ENCODE measurements around the gene ZEB2.

ZEB2 gene

DNA sequence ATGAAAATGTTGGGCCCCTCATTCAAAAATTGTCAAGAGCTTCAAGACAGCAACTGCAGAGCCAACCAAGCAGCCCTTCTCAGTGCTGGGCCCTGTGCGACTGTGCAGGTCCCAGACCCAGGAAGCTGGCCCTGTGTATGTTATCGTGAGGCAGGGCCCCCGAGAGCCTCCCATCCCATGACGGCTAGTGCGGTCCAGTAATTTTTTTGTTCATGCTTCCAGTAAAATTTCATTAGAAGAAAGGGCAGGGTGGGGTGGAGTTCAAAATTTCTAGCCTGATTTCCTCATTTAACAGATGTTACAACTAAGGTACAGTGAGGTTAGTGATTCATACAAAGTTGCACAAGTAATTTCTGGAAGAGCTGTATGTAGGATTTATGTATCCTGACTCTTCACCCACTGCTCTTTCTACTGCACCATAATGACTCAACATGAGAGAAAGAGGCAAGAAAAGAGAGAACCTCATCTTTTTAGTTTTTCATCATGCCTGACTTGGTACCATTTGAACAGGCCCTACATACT lies 105.5 kb downstream of the ZEB2 start:
- DNase-seq, result no peak

DNA sequence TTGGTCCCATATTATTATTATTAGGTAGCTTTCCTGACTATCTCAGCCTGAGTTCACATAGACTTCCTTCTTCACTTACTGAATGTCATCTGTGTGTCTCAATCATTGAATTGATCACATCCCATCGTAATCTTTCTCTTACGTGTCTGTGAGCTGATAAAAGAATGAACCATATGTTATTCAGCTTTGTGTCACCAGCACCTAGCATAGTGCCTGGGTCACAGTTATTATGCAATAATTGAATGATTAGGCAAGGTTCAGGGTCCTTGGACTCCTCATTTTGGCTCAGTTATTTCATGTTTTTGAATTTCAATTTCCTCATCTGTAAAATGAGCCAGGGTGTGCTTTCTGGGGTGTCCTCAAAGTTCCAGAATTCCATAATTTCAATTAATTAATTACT lies 107.2 kb downstream of the ZEB2 start:
- DNase-seq, result no peak

DNA sequence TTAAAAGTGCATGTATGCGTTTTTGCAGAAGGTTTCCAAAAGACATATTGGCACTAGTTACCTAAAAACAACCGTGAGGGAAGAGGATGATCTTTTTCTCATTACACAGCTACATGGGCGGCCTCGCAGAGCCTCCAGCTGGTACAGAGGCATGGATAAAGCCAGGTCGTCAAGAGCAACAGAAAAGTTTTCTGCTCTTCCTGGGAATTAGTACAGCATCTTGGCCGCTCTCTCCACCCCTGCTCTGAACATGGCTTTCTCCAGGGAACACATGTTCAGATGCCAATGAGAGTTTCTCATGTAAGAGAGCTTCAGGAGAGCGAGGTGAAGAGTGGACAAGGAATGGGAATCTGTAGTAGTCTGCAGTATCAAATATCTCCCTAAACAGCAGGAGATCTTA lies 108.4 kb downstream of the ZEB2 start:
- no peak for DNase-seq

DNA sequence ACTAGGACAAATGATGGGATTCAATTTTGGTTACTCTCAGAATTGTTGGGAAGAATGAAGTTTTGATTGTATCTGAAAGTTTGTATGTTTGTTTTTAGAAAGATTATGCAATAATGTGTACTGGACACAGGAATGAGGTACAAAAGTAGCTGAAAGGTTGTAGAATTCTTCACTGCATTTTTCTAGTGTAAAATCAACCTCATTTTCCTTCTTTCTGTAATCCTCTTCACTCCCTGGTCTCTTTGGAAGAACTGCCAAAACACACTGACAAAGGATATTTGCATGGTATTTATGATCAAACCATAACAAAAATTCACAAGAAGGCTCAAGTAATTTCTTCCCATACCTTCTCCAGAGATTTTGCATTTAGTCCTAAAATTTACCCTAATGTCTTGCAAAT lies 110.7 kb downstream of the ZEB2 start:
- DNase-seq, result no peak

DNA sequence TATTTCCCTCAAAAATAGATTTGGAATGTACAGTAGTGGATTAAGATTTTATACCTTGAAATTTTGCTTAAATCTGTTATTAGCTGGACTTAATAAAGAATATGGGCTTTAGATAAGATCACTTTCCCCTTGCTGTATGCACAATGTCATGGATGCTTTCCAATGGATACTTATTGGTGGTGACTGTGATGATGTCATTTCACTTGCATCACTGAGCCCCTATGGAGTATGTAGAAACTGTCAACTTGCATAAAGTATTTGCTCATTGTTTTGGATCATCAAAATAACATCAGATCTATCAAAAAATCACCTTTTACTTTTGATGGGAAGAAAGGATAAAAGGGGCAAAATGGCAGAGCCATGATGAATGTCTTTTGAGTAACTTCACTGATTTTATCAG lies 112.7 kb downstream of the ZEB2 start:
- DNase-seq, result no peak

DNA sequence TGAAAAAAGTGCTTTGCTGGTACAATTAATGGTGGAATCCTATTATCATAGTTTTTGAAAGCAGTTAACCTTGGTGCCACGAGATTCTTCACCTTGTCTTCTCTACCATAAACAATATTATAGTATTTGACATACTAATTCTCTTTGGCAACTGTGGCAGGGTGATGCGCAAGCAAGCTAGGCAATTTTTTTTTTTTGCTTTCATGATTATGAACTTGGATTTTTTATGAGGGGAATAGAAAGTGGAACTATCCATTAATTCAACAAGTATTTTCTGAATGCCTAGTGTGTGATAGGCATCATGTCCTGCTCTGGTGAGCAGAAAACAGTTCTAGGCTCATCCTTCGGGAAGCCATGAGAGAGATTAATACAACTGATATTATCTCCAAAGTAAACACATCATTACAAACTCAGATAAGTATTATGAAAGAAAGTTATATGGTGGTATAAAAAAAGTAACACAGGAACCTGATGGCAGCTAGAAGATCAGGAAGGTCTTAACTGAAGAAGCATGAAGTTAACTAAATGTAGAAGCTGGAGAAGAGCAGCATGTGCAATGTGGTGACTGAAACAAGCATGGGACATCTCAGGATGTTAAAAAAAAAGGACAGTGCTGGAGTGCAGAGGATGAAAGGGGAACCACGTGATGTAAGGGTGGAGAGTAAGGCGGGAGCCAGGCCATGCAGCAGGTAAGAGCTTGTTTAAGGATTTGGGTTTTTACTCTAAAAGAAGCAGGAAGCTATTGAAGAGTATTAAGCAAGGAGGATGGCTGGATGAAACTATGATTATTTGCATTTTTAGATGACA lies 113.7 kb downstream of the ZEB2 start:
- DNase-seq, result no peak

DNA sequence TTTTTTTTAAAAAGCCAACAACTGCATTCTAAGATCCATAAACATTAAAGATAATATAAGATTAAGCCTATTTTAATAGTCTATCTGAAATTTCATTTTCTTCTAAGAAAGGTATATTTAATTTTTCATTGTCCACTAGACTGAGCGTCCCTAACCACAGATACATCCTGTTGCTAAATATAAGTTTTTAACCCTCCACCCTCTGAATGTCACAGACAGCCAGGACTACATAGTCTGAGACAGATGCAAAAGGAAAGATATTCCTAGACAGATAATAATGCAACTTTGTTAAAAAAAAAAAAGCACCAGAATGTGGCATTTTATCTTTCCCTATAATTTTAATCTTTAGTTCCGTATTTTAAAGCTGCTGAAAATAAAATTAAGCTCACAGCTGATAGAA lies 114.6 kb downstream of the ZEB2 start:
- DNase-seq, result no peak

DNA sequence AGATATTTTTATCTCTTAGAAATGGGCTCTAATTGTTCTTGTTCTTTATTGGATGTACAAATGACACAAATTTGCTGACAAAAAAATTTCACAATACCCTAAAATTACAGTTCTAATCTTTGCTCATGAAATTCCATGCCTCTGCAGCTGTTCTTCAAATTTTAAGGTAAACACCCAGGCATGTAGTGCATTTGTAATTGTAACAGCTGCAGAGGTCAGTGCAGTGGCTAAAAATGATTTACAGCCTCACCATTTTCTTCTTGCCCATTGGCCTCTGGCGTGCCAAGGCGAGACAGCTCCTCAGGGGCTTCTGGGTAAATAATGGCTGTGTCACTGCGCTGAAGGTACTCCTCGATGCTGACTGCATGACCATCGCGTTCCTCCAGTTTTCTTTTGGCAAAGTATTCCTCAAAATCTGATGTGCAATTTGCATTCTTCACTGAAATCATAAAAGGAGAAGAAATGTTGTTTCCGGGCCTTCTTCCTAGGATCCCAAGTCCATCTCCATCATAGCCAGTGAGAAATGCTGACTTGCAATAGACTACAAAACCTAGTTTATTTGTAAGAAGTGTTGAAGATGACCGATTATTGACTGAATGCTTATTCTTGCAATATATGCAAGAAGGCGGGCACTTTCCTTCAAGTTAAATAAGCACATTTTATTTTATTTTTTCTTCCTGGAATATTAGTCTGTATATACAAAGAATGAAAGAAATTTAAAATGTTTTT lies 115.2 kb downstream of the ZEB2 start:
- no peak for DNase-seq

DNA sequence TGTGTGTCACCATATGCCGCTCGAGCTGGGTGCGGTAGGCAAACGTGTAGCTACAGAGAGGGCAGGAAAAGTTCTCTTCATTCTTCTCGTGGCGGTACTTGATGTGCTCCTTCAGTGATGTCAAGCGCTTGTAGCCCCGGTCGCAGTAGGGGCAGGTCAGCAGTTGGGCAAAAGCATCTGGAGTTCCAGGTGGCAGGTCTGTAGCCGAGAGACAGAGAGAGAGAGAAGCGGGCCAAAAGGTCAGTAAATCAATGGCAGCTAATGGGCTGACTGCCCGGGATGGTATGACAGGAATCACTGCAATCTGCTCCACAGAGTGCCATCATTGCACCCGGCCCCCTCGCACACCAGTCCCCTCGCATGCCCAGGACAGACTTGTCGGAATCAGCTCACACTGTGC lies 116.0 kb downstream of the ZEB2 start:
- DNase-seq, result no peak

DNA sequence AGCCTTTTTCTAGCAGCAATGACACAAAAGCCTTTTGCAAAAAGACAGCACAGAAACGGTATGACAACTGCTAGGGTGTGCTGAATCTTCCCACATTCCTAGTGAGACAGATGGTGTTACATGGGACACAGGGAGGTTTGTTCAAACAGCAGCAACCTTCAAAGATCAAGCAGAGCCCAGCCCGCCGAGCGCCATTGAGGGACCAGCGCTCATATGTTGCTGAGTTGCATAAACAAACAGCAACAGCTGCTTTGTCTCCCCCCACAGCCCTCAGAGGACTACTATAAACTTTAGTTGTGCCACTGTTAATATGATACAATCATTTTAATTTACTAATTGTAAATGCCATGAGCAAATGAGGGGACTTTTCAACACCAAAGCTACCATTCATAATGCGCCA lies 117.7 kb downstream of the ZEB2 start:
- no peak for DNase-seq

DNA sequence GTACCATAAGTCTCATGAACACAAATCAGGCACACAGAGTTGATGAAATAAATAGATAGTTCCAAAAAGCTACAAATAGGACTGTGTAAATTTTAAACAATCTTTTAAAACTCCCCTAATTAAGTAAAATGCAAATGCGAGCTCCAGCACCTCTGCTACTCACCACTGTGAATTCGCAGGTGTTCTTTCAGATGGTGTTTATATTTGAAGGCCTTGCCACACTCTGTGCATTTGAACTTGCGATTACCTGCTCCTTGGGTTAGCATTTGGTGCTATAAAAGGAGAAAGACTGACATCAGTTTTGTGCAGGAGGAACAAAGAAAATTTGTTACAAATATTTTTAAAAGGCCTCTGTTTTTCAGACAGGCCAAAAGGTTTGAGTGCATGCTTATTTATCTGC lies 118.9 kb downstream of the ZEB2 start:
- no peak for DNase-seq

DNA sequence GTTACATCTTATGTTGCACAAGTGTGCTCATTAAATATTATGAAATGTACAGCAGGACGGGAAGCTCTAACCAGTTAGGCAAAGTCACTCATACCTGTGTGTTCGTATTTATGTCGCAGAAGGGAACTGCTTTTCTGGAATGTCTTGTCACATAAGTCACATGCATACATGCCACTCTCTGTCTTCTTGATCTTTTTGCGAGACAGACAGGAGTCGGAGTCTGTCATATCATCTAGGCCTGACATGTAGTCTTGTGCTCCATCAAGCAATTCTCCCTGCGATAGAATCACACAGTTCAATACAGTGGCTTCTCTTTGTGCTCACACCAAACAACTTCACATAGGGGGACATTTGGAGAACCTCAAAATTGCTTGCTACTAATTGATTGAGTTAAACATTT lies 123.6 kb downstream of the ZEB2 start:
- no peak for DNase-seq

DNA sequence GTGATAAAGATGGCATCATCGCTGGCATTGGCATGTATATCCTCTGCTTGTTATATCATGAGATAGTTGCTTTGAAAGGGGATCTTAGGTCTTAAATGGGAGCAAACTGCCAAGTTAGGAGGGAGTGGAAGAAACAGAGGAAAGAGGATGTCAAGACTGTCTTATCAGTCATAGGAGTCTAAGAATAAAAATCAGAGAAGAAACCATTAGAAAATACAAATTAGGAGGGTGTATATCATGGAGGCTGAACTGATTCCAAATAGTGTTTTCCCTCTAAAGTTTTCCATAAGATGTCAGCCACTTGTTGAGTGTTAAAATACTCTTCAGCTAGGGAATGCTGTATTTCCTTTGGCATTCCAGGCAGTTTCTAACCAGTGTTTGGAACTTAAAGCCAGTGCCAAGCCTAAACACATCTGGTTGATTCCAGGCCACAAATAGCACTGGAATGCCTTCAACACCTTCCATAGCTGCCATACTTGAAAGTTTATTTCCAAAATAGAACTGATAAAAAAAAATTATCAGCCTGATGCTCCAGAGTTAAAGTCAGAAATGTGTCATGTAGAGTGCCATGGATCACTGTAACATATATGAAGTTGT lies 129.4 kb downstream of the ZEB2 start:
- no peak for DNase-seq

DNA sequence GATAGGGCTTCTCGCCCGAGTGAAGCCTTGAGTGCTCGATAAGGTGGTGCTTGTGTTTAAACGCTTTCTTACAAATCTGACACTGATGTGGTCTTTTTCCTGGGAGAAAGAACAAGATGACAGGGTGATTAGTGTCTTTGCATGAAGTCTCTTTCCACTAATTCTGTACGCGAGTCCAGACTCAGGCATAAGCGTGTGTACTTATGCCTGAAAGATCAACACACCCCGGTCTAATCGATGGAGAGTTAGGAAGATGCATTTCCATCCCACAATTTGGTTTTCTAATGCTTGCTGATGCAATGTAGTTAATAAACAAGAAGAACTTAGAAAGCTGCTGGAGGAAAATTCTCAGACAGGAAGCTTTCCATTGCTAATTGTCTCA lies 130.0 kb downstream of the ZEB2 start:
- DNase-seq, result no peak

DNA sequence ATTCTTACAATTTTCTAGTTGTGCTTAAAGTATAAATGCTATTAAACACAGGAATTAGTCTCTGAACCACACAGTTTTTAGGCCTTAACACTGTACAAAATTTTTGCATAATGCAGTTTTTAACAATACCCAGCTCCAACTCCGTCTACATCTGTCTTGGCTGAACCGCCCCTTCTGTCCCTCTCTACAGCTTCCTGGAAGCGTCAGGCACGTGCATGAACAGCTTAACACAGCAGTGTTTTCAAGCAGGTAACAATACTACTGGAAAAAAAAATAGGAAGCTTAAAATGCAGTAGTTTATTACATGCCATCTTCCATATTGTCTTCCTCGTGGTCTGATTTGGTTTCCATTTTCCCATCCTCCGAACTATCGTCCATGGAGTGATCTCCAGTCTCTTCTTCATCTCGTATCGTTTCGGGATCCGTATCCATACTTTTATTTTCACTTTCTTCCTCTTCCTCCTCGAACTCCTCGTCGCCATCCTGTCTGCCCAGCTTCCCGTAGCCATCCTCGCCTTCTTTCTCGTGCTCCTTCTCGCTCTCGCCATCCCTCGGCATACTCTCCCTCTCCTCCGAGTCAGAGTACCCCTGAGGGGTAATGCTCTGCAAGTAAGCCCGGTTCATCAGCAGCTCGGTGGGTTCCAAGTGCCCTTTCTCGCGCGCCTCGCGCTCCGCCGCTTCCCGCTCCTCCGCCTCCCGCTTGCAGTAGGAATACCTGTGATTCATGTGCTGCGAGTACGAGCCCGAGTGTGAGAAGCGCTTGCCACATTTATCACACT lies 130.6 kb downstream of the ZEB2 start:
- no peak for DNase-seq

DNA sequence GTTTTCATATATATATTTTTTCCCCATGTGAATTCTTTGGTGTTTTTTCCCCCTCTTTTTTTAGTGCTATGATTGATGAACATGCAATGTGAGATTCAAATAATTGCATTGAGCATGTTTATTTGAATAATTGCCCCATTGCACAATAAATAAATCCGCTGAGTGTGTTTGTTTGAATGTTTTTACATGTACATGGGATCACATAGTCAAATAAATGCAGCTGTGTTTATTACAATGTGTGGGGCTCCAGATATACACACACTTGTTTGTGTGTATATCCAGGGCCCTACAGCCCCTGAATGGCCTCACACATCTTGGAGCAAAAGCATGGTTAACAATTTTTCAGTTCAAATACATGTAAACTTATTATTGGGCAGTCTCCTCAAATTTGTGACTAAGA lies 134.5 kb downstream of the ZEB2 start:
- no peak for DNase-seq

DNA sequence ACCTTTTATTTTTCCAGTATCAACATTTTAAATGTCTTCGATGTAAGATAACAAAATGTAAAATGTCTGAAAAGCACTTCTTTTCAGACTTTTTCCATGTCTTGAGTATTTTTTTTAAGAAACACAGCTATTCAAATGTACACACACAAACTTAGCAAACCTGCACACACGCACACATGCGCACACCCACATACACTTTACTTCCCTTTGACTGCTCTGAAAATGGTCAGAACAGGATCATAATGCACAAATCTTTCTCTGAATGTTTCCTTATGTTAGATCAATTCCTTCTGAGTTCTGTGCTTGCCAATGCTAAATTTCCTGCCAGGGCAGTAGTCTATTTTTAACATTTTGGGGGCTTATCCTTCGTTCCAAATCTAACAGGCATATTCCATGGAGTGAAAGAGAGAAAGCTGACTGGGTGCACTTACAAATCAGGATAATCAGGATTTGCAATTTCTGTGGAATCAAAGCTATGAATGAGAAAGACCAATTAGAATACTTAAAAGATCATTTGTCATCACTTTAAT lies 136.3 kb downstream of the ZEB2 start:
- DNase-seq, result no peak

DNA sequence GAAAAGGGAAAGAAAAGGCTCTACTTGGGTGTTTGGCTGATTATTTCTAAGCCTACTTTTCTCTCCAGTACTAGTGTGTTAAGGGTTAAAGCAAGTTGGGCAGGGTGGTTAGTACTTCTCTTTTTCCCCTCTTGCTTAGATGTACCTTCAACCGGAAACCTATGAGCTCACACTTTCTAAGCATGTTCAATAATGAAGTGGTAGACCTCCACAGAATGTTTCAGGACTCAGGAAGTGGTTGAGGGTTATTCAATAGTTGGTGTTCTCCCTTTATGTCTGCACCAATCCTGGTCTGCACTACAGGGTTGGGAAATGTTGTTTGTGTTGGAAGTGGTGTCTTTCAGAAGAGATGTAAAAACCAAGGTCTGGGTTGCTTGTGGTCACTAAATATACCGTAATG lies 137.1 kb downstream of the ZEB2 start:
- DNase-seq, result no peak

DNA sequence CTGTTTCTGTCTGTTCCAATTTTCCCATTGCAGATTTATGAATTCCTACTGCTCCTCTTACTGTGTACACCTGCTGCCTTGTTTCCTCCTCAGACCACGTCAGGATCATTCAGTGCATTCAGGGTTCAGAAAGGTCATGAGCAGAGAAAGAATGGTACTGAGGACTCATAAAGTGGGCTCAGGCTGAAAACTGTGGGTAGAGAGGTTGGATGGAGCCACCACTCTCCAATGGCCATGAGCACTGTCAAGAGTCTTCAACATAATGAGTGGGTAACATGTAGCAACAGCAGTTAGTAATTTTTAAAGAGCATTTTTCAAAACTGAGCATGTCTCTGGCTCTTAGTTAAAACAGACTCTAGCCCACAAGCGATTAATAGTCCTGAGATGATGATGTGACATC lies 138.2 kb downstream of the ZEB2 start:
- DNase-seq, result no peak

DNA sequence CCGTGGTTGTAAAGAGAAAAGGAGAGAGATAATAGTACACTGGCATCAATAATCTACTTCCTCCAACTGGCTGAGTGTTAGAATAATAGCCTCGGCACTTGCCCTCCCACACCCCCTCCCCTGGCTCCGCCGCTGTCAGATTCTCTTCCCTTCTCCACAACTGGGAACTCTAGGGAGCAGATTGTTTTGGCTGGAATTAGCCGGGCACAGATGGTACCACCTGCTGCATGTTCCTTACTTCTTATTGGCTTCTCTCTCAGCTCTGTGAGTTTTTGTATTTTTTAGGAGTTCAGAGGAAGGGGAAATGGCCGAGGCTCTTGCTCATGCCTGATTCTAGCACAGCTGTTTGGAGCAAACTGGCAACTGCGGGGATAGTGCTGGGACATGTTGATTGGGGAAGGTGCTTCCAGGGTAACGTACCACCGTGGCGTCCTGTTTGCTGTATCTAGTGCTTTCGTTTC lies 140.0 kb downstream of the ZEB2 start:
- no peak for DNase-seq

DNA sequence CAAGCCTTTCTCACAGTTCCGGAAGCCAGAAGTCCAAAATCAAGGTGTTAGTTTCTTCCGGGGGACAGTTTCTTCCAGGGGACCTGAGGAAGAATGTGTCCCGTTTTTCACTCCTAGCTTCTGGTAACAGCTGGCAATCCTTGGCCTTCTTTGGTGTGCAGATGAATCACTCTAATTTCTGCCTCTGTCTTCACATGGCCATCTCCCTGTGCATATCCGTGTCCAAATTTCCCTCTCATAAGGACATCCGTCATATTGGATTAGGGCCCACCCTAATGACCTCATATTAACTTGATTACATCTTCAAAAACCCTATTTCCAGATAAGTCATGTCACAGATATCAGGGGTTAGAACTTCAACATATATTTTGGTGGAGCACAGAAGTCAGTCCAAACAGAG lies 141.4 kb downstream of the ZEB2 start:
- DNase-seq, result no peak

DNA sequence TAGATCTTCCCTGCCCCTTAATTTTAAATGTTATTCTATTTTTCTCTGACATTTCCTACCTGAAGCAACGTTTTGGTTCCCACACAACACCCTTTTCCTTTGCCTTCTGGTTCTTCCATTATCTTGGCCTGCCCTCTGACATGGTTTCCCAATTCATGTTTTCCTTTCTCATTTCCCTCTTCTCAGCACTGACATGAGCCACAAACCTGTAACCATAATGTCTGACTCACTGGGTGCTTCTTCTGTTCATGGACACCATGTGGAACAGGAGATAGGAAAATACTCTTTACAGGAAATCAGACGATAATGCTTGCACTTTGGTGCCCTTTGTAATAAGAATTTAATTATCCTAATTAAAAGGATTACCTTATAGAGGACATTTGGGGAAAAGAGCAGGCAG lies 142.0 kb downstream of the ZEB2 start:
- no peak for DNase-seq

DNA sequence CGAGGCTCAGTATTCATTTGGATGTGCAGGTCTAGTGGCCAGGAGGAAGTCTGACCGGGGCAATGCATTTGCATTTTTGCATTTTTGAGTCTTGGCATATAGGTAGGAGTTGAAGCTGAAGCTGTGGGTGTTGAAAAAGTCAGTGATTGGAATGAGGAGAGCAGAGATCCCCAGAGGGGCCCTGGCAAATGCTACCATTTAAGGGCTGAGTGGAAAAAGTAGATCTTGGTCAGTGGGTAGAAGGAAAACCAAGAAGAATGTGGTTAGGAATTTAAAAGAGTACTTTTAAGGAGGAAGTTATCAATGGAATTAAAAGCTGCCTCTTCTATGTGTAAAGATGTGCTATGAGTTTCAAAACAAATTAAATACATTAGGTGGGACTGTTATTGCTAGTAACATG lies 143.0 kb downstream of the ZEB2 start:
- no peak for DNase-seq
